Bone marrow (tissue), 2 donors: ENCODE data around the gene C1orf115.
"Not testable (repeated sequence)": the region's sequence is repeated elsewhere in the genome, so short reads cannot be mapped to it uniquely, and the experiment has no call there.

Experiments
- DNase-seq, 2 donors: peaks; one replicate each; lab custom pipeline; 2025; lab: John Stamatoyannopoulos, UW

C1orf115 gene

GRCh38 chr1:220694866-220695382 lies 4.8 kb downstream of the C1orf115 start:
- DNase-seq = no peak

GRCh38 chr1:220695426-220695825 lies 5.3 kb downstream of the C1orf115 start:
- no peak for DNase-seq

GRCh38 chr1:220696226-220696862 lies 6.2 kb downstream of the C1orf115 start:
- no peak for DNase-seq

GRCh38 chr1:220696863-220697231 lies 6.7 kb downstream of the C1orf115 start:
- DNase-seq = no peak

- DNase-seq = no peak
Observed at GRCh38 chr1:220697326-220697725, 7.2 kb downstream of the C1orf115 start.

GRCh38 chr1:220698607-220699016 lies 8.4 kb downstream of the C1orf115 start:
- no peak for DNase-seq

- DNase-seq = no peak
Observed at GRCh38 chr1:220699044-220699443, 8.9 kb downstream of the C1orf115 start.

GRCh38 chr1:220700556-220701179 lies 10.5 kb downstream of the C1orf115 start:
- DNase-seq = no peak

GRCh38 chr1:220701974-220702373 lies 11.8 kb downstream of the C1orf115 start:
- DNase-seq = no peak

GRCh38 chr1:220702733-220703270 lies 12.6 kb downstream of the C1orf115 start:
- no peak for DNase-seq

GRCh38 chr1:220703305-220703704 lies 13.1 kb downstream of the C1orf115 start:
- no peak for DNase-seq

- no peak for DNase-seq
Observed at GRCh38 chr1:220705782-220706181, 15.6 kb downstream of the C1orf115 start.

- DNase-seq = no peak
Observed at GRCh38 chr1:220706480-220706879, 16.3 kb downstream of the C1orf115 start.

GRCh38 chr1:220707160-220707559 lies 17.0 kb downstream of the C1orf115 start:
- no peak for DNase-seq

- no peak for DNase-seq
Observed at GRCh38 chr1:220708244-220708643, 18.1 kb downstream of the C1orf115 start.

- no peak for DNase-seq
Observed at GRCh38 chr1:220708936-220709801, 19.0 kb downstream of the C1orf115 start.

- no peak for DNase-seq
Observed at GRCh38 chr1:220710333-220710732, 20.2 kb downstream of the C1orf115 start.

GRCh38 chr1:220711056-220711809 lies 21.1 kb downstream of the C1orf115 start:
- no peak for DNase-seq

- not testable (repeated sequence) for DNase-seq
Observed at GRCh38 chr1:220715986-220716385, 25.8 kb downstream of the C1orf115 start.

GRCh38 chr1:220717800-220718640 lies 27.9 kb downstream of the C1orf115 start:
- no peak for DNase-seq

GRCh38 chr1:220721266-220721665 lies 31.1 kb downstream of the C1orf115 start:
- DNase-seq = not testable (repeated sequence)
